T follicular helper cell (primary cell): ENCODE data around the gene ZDHHC12.
A peak's percentile ranks its signal among the peaks of the same experiment; 100 is the strongest.
"Not testable (repeated sequence)": the region's sequence is repeated elsewhere in the genome, so short reads cannot be mapped to it uniquely, and the experiment has no call there.

Experiments
- DNase-seq: peaks from one replicate; pipeline ENCODE4 v3.0.0-alpha.2; 2020; ENCODE audit warnings: low read depth

The ZDHHC12 gene

GRCh38 chr9:128707446-128707845 is 16.5 kb downstream of the ZDHHC12 start:
- DNase-seq: no peak

- no peak for DNase-seq
Measured at GRCh38 chr9:128706671-128707381, 17.1 kb downstream of the ZDHHC12 start.

- DNase-seq: no peak
Measured at GRCh38 chr9:128706045-128706444, 17.9 kb downstream of the ZDHHC12 start.

DNA sequence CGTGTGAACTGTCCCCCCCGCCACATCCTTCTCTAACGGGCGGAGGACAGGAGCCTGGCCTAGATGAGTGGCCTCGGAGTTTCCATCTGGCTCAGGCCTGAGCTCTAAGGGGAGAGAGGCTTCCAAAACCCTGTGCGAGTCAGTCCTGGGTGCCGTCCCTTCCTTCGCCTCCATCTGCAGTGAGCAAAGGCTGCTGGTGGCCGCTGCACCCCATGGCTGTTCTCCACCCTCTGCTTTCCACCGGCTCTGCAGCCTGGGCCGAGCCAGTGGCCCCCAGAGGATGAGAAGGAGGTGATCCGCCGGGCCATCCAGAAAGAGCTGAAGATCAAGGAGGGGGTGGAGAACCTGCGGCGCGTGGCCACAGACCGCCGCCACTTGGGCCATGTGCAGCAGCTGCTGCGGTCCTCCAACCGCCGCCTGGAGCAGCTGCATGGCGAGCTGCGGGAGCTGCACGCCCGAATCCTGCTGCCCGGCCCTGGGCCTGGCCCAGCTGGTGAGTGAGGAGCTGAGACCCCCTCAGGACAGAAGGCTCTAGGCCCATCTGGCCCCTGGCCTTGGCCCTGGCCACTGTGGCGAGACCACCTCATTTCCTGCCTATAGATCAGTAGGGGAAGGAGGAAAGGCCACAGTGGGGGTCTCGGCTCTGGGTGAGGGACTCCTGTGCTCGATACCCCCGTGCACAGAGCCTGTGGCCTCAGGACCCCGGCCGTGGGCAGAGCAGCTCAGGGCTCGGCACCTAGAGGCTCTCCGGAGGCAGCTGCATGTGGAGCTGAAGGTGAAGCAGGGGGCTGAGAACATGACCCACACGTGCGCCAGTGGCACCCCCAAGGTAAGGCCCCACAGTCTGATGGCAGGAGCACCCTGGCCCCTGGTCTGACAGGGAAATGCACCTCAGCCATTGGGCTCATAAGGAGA is 18.6 kb downstream of the ZDHHC12 start:
- DNase-seq: no peak

DNA sequence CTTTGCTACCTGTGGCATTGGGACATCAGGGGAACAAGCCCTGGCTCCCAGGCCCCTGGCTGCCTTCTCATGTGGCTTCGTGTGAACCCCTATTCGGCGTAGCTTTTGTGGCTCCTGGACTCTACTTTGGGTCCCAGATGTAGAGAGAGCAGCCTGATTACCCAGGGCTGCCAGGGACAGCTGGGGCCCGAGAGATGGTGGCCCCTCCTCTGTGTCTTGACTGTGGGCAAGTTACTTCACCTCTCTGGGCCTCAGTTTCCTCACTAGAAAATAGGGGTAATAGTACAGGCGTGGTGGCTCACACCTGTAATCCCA is 19.6 kb downstream of the ZDHHC12 start:
- DNase-seq: no peak

- no peak for DNase-seq
Measured at GRCh38 chr9:128703616-128704355, 20.1 kb downstream of the ZDHHC12 start.

DNA sequence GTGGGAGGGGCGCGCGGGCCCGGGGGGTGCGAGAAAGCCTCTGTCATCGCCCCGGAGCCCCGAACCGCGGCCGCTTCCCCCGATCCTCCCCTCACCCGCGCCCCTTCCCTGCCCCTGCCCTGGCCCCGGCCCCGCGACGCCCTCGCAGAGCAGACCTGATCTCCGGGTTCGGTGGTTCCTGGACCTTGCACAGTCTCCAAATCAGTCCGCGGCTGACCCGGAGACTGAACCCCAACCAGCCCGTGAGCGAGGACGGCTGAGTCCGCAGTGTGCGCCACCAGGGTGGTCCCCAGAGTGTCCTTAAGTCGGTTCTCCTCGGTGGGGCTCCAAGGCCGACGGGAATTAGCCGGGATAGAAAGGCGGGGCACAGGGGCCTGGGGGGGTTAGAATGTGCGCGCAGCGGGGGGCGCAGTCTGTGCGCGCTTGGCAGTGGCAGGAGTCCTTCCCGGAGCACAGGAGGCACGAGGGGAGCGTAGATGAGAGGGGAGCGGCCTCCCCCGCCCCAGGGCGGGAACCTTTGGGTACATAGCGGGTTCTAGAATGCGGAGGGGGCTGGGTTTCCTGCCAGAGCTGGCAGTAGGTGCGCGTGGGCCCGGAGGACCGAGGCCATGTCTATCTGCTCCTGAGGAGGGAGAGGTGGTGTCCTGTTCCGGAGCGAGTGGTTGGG is 20.8 kb downstream of the ZDHHC12 start:
- DNase-seq: no peak

- DNase-seq: peak; percentile 77
Measured at GRCh38 chr9:128702445-128702948, 21.4 kb downstream of the ZDHHC12 start, which contains the start of gene PKN3. TSS of gene PKN3 (plus strand) at chr9:128702503. CDS start at chr9:128702916, 413 bp downstream.

DNA sequence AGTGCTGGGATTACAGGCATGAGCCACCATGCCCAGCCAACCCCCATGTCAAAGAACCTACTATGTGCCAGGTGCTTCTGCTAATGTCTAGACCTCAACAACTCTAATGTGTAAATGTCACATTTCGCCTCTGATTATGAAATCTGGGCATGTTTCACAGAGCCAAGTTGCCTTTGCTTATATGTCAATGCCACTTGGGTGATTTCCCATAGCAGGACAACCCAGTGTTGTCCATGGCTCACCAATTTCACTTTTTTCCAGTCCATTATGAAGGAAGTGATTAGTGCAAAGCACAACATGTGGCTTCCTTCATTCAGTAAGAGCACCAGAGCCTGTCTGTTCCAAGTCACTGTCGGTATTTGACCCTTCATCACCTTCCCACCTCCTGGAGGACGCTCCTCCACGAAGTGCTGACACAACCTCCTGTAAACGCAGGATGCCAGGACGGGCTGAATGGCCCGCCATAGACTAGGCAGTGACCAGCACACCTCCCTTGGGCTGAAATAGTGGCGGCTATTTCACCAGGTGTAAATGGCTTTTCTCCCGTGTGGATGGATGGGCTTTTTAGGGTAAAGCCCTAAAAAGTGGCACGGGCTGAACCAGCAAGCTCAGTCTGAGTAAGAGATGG is 22.6 kb downstream of the ZDHHC12 start:
- no peak for DNase-seq

DNA sequence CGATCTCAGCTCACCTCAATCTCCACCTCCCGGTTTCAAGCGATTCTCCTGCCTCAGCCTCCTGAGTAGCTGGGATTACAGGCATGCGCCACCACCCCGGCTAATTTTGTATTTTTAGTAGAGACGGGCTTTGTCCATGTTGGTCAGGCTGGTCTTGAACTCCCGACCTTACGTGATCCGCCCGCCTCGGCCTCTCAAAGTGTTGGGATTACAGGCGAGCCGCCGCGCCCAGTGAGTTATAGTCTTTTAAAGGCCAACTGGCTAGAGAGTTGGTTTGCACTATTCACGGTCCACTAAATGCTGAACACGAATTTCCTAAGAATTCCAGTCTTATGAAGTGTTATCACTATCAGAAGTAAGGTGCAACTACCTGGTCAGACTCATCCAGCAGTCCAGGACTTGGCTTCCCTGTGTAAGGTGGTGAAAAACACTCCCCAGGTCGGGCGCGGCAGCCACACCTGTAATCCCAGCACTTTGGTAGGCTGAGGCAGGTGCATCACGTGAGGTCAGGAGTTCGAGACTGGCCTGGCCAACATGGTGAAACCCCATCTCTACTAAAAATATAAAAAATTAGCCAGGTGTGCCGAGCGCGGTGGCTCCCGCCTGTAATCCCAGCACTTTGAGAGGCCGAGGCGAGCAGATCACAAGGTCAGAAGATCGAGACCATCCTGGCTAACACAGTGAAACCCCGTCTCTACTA is 24.7 kb downstream of the ZDHHC12 start:
- DNase-seq: not testable (repeated sequence)

GRCh38 chr9:128696923-128697707 is 26.8 kb downstream of the ZDHHC12 start:
- no peak for DNase-seq

- no peak for DNase-seq
Measured at GRCh38 chr9:128694344-128694743, 29.6 kb downstream of the ZDHHC12 start.

GRCh38 chr9:128693738-128694137 is 30.2 kb downstream of the ZDHHC12 start:
- not testable (repeated sequence) for DNase-seq

DNA sequence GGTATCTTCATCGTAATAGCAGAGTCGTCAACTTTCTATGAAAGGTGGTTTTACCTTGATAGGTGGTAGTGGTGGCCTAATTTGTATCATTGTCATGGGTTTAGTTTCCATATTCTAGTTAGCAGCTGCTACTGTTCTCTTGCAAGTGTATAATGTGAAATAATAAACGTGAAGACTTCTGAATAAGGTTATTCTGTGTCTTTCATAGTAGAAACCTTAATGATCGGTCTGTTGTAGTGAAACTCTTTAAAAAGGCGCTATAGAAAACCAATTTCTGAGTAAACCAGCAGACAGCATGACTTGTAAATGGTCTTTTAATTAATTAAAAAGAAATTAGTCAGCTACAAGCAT is 33.3 kb downstream of the ZDHHC12 start:
- no peak for DNase-seq

DNA sequence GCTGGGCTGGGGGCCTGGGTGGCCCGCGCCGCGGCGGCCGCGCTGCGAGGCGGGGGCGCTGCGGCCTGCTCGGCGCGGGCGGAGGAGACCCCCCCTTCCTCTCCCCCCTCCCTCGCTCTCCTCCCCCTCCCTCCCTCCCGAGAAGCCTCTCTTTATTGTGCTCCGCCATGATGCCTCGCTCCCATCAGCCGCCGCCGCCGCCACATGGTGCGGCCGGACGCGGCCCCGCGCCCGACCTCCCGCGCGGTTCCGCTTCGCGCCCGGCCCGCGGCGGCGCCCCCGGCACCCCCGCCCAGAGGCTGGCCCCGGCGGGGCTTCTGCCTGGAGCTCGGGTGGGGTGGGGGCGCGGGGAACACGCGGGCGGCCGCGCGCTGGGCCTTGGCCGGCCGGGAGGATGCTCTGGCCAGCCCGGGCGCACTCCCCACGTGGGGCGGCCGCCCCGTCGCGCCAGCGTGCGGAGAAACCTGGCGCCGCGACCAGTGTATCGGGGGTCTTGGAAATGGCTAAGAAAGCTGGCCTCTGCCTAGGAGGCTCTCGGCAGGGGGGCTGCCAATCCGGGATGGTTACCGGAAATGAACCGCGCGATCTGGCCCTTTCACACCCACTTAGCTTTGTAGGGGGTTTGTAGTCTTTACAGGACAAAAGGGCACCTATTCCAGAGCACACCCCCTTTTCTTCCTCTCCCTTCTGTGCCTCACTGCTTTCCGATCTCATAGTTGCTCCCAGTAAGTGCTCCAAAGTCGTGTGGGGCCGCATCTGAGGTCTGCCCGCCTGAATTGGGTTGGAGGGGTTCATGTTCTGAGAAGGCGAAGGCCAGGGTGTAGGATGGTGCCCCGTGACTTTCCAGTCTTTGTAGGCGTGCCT is 33.9 kb downstream of the ZDHHC12 start:
- peak; percentile 50 for DNase-seq

DNA sequence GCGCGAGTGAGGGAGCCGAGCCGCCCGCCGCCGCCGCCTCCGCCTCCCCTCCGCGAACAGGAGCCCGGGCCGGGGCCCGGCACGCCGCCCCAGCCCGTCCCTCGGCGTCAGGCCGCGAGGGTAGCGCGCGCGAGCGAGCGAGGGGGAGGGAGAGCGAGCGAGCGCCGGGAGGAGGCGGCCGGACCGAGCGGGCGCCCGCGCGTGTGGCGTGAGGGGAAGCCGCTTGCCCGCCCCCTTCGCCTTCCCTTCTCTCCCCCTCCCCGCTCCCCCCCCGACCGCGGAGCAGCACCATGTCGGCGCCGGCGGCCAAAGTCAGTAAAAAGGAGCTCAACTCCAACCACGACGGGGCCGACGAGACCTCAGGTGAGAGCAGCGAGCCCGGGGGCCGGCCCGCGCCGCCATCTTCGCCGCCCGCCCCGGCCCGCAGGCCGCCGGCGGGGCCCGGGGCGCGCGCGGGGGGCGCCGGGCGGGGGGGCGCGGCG is 34.6 kb downstream of the ZDHHC12 start:
- peak; percentile 47 for DNase-seq

GRCh38 chr9:128688501-128689292 is 35.2 kb downstream of the ZDHHC12 start, which contains the start of gene SET:
TSS of gene SET (plus strand) at chr9:128689222. CDS start at chr9:128689583, 361 bp downstream.
- peak; percentile 85 for DNase-seq

GRCh38 chr9:128687453-128687852 is 36.5 kb downstream of the ZDHHC12 start:
- no peak for DNase-seq
